GM12873 (cell line): Measurements from ENCODE around the gene KCNJ9.

Source experiments
- CTCF ChIP-seq: IDR thresholded peaks from 2 replicates; pipeline ENCODE4 v1.5.1; 2012; ENCODE audit warnings: low read depth, mild to moderate bottlenecking, moderate library complexity, low read length, control low read depth; ENCODE audit not compliant: insufficient read depth; ENCODE audit errors: missing control alignments

The KCNJ9 gene

GRCh38 chr1:160096274-160097116 is 15.2 kb downstream of the KCNJ9 start:
- TF ChIP-seq CTCF, result no peak

- no peak for TF ChIP-seq CTCF
Measured at GRCh38 chr1:160097151-160097910, 16.0 kb downstream of the KCNJ9 start.

- TF ChIP-seq CTCF, result no peak
Measured at GRCh38 chr1:160097911-160098851, 16.8 kb downstream of the KCNJ9 start, which contains the start of gene IGSF8. Gene IGSF8, minus strand, starts transcription at chr1:160098619. Its CDS starts 147 bp downstream, at chr1:160098472.

- TF ChIP-seq CTCF, result no peak
Measured at GRCh38 chr1:160098852-160099561, 17.7 kb downstream of the KCNJ9 start.

GRCh38 chr1:160099716-160100375 is 18.5 kb downstream of the KCNJ9 start:
- no peak for TF ChIP-seq CTCF

GRCh38 chr1:160101037-160101716 is 19.8 kb downstream of the KCNJ9 start:
- peak; percentile 97 for TF ChIP-seq CTCF
